IMR-90 (cell line): ENCODE data around the gene UGT1A1.

ENCODE experiments used
- BHLHE40 ChIP-seq: fragments of 150-350 bp; IDR thresholded peaks from 2 replicates; pipeline ENCODE4 v1.6.1; 2016; ENCODE audit warnings: mild to moderate bottlenecking, low read depth, low read length
- CEBPB ChIP-seq: IDR thresholded peaks from 2 replicates; pipeline ENCODE4 v1.6.1; 2012; ENCODE audit warnings: low read depth, low read length, improper control_type of control experiment
- CTCF ChIP-seq: conservative IDR thresholded peaks from 2 replicates; pipeline ENCODE4 v1.5.1; 2012; ENCODE audit warnings: mild to moderate bottlenecking, low read depth, low read length, improper control_type of control experiment
- ELK1 ChIP-seq: fragments of 150-350 bp; IDR thresholded peaks from 2 replicates; pipeline ENCODE4 v1.6.1; 2016; ENCODE audit warnings: low read depth, mild to moderate bottlenecking, low read length, moderate library complexity, borderline replicate concordance
- MAFK ChIP-seq: IDR thresholded peaks from 2 replicates; pipeline ENCODE4 v1.6.1; 2012; ENCODE audit warnings: low read depth, low read length, improper control_type of control experiment
- MAZ ChIP-seq: IDR thresholded peaks from 2 replicates; pipeline ENCODE4 v1.6.1; 2012; ENCODE audit warnings: low read depth, mild to moderate bottlenecking, low read length, improper control_type of control experiment, moderate library complexity, borderline replicate concordance
- MXI1 ChIP-seq: IDR thresholded peaks from 2 replicates; pipeline ENCODE4 v1.6.1; 2012; ENCODE audit warnings: low read depth, mild to moderate bottlenecking, low read length, moderate library complexity, borderline replicate concordance
- POLR2A ChIP-seq: IDR thresholded peaks from 2 replicates; pipeline ENCODE4 v1.6.1; 2012; ENCODE audit warnings: mild to moderate bottlenecking, low read depth, low read length
- RAD21 ChIP-seq: IDR thresholded peaks from 2 replicates; pipeline ENCODE4 v1.6.1; 2012; ENCODE audit warnings: low read length, improper control_type of control experiment
- RCOR1 ChIP-seq: IDR thresholded peaks from 2 replicates; pipeline ENCODE4 v1.6.1; 2012; ENCODE audit warnings: mild to moderate bottlenecking, low read length, improper control_type of control experiment; ENCODE audit not compliant: insufficient replicate concordance
- RFX5 ChIP-seq: IDR thresholded peaks from 2 replicates; pipeline ENCODE4 v1.8.0; 2012; ENCODE audit warnings: low read depth, mild to moderate bottlenecking, low read length, moderate library complexity
- SMC3 ChIP-seq: fragments of 150-350 bp; IDR thresholded peaks from 2 replicates; pipeline ENCODE4 v1.6.1; 2016; ENCODE audit warnings: low read depth, mild to moderate bottlenecking, antibody characterized with exemption, low read length, moderate library complexity
- USF2 ChIP-seq: fragments of 150-350 bp; IDR thresholded peaks from 2 replicates; pipeline ENCODE4 v1.6.1; 2017; ENCODE audit warnings: mild to moderate bottlenecking, antibody characterized with exemption, low read length, low read depth

GRCh38 chr2:233769260-233769659 lies 9.2 kb downstream of the UGT1A1 start:
- no peak for TF ChIP-seq CTCF
- no peak for TF ChIP-seq RAD21
- no peak for TF ChIP-seq SMC3
- TF ChIP-seq RFX5: no peak
- no peak for TF ChIP-seq POLR2A
- no peak for TF ChIP-seq CEBPB
- no peak for TF ChIP-seq RCOR1
- TF ChIP-seq BHLHE40: no peak
- no peak for TF ChIP-seq USF2
- TF ChIP-seq MXI1: no peak
- no peak for TF ChIP-seq MAZ
- no peak for TF ChIP-seq ELK1
- TF ChIP-seq MAFK: no peak
